GM19324 (cell line): ENCODE data around the gene IL24.

Source experiments
- ATAC-seq: cut with Tn5 transposase; IDR thresholded peaks from one replicate; pipeline ENCODE4 v1.9.1; 2021; ENCODE audit warnings: mild to moderate bottlenecking, moderate library complexity; ENCODE audit not compliant: unreplicated experiment, low FRiP score

IL24 gene

DNA sequence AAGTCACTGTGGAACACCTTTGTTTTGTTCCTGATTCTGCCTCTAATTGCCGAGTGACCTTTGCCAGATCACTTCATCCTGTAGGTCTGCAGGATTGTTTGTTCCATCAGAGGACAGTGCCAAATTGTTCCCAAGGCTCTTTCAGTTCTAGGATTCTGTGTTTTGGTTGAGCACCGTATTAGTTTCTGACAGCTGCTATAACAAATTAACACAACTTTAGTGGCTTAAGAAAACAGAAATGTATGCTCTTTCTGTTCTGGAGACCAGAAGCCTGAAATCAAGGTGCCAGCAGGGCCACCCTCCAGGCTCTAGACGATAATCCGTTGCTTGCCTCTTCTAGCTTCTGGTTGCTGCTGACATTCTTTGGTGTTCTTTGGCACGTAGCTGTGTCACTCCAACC, 52.4 kb downstream of the IL24 start:
- ATAC-seq, result no peak

DNA sequence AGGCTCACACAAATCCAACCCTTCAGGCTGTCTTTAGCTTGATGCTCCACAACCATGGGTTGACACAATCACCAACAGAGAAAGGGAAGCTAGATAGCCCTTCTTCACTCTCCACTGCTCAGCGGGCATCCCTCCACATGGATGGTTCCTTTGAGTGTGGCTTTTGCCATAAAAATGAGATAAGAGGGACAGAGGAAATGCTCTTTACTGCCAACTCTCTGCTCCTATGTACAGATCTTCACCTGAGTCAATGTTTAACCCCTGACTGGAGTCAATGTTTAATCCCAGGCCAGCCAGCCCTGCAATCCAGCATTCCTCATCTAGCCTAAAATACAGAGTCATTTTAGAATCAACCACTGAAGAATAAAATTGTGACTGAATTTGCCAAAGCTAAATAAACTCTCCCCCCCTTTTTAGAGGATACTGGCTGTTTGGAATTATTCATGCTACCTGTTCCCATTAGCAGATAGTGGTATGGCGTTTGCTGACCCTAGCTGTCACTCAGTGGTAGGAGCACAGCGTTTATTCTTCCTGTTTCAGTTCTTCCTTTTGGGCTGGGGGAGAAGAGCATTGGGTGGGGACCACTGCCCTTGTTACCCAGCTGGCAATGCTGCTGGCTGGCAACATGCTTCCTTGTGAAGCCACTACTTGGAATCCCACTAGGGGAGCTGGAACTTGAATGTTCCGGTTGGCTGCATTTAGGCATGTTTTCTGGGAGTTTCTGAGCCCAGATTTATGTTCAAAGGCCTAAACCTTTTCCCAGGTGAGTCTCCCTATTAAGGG, 54.3 kb downstream of the IL24 start:
- ATAC-seq, result no peak

DNA sequence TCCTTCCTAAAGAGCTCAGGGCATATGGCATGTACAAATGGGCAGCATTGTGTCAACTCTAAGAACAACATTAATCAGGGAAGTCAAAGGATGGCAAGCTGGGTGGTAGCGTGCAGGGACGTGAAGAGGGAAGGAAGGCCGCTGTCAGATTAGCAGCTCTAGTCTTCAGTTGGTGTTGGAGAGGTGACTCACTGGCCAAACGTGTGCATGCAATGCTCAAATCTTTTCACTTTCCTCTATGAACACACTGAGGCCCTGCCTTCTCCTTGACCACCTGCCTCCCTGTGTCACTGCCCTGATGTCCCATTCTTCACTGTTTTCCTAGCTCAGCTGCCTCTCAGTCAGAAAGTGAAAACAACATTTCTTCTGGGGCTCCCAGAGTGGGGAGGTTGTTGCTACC, 54.9 kb downstream of the IL24 start:
- ATAC-seq, result no peak

DNA sequence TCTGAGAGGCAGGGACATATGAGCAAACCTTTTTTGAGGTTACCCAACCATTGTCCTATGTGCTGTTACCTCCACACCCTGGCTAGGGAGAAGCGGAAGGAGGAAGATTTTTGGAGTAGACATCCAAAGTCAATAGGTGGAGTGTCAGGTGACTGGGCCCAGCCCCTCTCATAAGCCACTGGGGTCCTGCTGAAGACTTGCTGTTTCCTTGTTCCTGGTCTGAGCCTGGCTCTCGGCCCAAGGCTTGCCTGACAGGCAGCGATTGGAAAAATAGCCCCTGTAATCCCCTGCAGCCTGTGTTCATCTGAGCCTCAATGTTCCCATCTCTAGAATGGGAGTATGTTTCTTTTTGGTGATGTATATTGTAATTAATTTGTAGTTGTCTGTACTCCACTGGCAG, 55.9 kb downstream of the IL24 start:
- no peak for ATAC-seq

DNA sequence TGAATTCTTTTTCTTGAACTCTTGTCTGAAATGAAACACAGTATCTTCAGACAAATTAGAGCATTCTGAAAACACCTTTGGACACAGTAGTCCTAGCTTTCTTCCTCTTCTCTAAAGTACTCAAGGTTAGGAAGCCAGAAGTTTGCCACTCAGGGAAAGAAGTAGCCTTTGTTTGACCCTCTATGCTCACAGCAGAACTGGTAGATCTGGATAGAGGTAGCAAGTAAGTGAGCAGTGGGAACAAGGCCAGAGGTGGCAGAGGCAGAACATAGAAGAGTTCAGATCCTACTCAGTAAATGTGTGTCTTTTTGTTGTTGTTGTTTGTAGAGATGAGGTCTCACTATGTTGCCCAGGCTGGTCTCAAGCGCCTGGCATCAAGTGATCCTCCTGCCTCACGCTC, 56.4 kb downstream of the IL24 start:
- ATAC-seq, result no peak
